ENCODE data around the gene CNST.

Gene CNST

GRCh38 chr1:246534114-246534513, 32.1 kb upstream of the CNST start:
- Histone ChIP-seq H3K4me3 (ENCODE audit: low read length) (no peak overlapping the region), H3K79me2 (ENCODE audit: low read length) (no peaks in the 10 kb centered on the region), H3K27me3 (ENCODE audit: low read depth, low read length) (no peaks in the 10 kb centered on the region), H3K9ac (ENCODE audit: low read length) (no peak overlapping the region), H4K20me1 (ENCODE audit: insufficient read depth, low read length) (no peaks in the 10 kb centered on the region), H3K4me2 (ENCODE audit: low read length) (no peak overlapping the region), H2AFZ (ENCODE audit: low read depth, low read length) (no peak overlapping the region), H3K9me3 (ENCODE audit: insufficient read depth, low read length) (0 out of 2 replicates have a peak, but pooled peaks cover 3% of the 10 kb centered on the region), H3K4me1 (ENCODE audit: low read length) (no peaks in the 10 kb centered on the region), H3K27ac (ENCODE audit: low read length) (no peak overlapping the region), H3K36me3 (replicated peaks; ENCODE audit: low read depth, low read length) (peaks cover 7% of the 10 kb centered on the region)
- TF ChIP-seq CTCF (IDR thresholded peaks at IDR 0.05; ENCODE audit: low read depth, low read length) (no peak), EZH2phosphoT487 (IDR thresholded peaks at IDR 0.05; ENCODE audit: low read depth) (no peak)

- H3K36me3 ChIP-seq (replicated peaks; ENCODE audit: low read depth, low read length): peaks cover 26% of the 10 kb centered on the region
- no peaks in the 10 kb centered on the region for H3K79me2 ChIP-seq (ENCODE audit: low read length)
- H3K27me3 ChIP-seq (ENCODE audit: low read depth, low read length): no peaks in the 10 kb centered on the region
- no peaks in the 10 kb centered on the region for H3K4me1 ChIP-seq (ENCODE audit: low read length)
- H3K4me3 ChIP-seq (ENCODE audit: low read length): no peak overlapping the region
- no peak overlapping the region for H3K27ac ChIP-seq (ENCODE audit: low read length)
- H3K4me2 ChIP-seq (ENCODE audit: low read length): no peak overlapping the region
- H3K9ac ChIP-seq (ENCODE audit: low read length): no peak overlapping the region
- H2AFZ ChIP-seq (ENCODE audit: low read depth, low read length): no peak overlapping the region
- H4K20me1 ChIP-seq (ENCODE audit: insufficient read depth, low read length): no peaks in the 10 kb centered on the region
- no peaks in the 10 kb centered on the region for H3K9me3 ChIP-seq (ENCODE audit: insufficient read depth, low read length)
- no peak for TF ChIP-seq CTCF (IDR thresholded peaks at IDR 0.05; ENCODE audit: low read depth, low read length)
- no peak for TF ChIP-seq EZH2phosphoT487 (IDR thresholded peaks at IDR 0.05; ENCODE audit: low read depth)
Measured at GRCh38 chr1:246537441-246537840, 28.8 kb upstream of the CNST start.

- H3K27ac ChIP-seq (ENCODE audit: low read length): no peak overlapping the region
- H3K9ac ChIP-seq (ENCODE audit: low read length): no peak overlapping the region
- H2AFZ ChIP-seq (ENCODE audit: low read depth, low read length): no peak overlapping the region
- H3K4me3 ChIP-seq (ENCODE audit: low read length): no peak overlapping the region
- H3K4me2 ChIP-seq (ENCODE audit: low read length): no peak overlapping the region
- H3K27me3 ChIP-seq (ENCODE audit: low read depth, low read length): no peaks in the 10 kb centered on the region
- no peaks in the 10 kb centered on the region for H3K79me2 ChIP-seq (ENCODE audit: low read length)
- H4K20me1 ChIP-seq (ENCODE audit: insufficient read depth, low read length): no peaks in the 10 kb centered on the region
- no peak for TF ChIP-seq CTCF (IDR thresholded peaks at IDR 0.05; ENCODE audit: low read depth, low read length)
- no peak for TF ChIP-seq EZH2phosphoT487 (IDR thresholded peaks at IDR 0.05; ENCODE audit: low read depth)
- no peaks in the 10 kb centered on the region for H3K4me1 ChIP-seq (ENCODE audit: low read length)
- H3K9me3 ChIP-seq (ENCODE audit: insufficient read depth, low read length): no peaks in the 10 kb centered on the region
- H3K36me3 ChIP-seq (replicated peaks; ENCODE audit: low read depth, low read length): peaks cover 29% of the 10 kb centered on the region
Measured at GRCh38 chr1:246537887-246538286, 28.4 kb upstream of the CNST start.

GRCh38 chr1:246540738-246541491, 25.3 kb upstream of the CNST start:
- H3K4me1 ChIP-seq (ENCODE audit: low read length): no peaks in the 10 kb centered on the region
- H3K27me3 ChIP-seq (ENCODE audit: low read depth, low read length): no peaks in the 10 kb centered on the region
- H3K9me3 ChIP-seq (ENCODE audit: insufficient read depth, low read length): no peaks in the 10 kb centered on the region
- no peak overlapping the region for H3K4me3 ChIP-seq (ENCODE audit: low read length)
- H3K4me2 ChIP-seq (ENCODE audit: low read length): no peak overlapping the region
- no peak overlapping the region for H3K9ac ChIP-seq (ENCODE audit: low read length)
- no peaks in the 10 kb centered on the region for H4K20me1 ChIP-seq (ENCODE audit: insufficient read depth, low read length)
- H3K27ac ChIP-seq (ENCODE audit: low read length): no peak overlapping the region
- peaks cover 44% of the 10 kb centered on the region for H3K36me3 ChIP-seq (replicated peaks; ENCODE audit: low read depth, low read length)
- H3K79me2 ChIP-seq (ENCODE audit: low read length): no peaks in the 10 kb centered on the region
- no peak overlapping the region for H2AFZ ChIP-seq (ENCODE audit: low read depth, low read length)
- TF ChIP-seq CTCF (IDR thresholded peaks at IDR 0.05; ENCODE audit: low read depth, low read length) (no peak), EZH2phosphoT487 (IDR thresholded peaks at IDR 0.05; ENCODE audit: low read depth) (no peak)
